Large intestine (tissue), 3 donors: ENCODE measurements around the gene SLC12A3. TPM values are rescaled to one million over a fixed set of nuclear protein-coding genes. Genes with fewer than 3 reads are reported as not detected.

Experiments
- DNase-seq, 2 donors: peaks; one replicate each; pipeline versions ENCODE4 v3.0.0 to v3.0.0-alpha.2; 2013
- H3K27ac ChIP-seq: one replicate; pipeline ENCODE4 v1.5.1; 2013; ENCODE audit warnings: low read length
- H3K27me3 ChIP-seq: 2 replicates; pipeline ENCODE4 v1.6.1; 2013; ENCODE audit warnings: low read length; ENCODE audit not compliant: control insufficient read depth, insufficient read depth
- H3K36me3 ChIP-seq: 2 replicates; pipeline ENCODE4 v1.6.1; 2013; ENCODE audit warnings: low read length; ENCODE audit not compliant: control insufficient read depth, insufficient read depth
- H3K4me1 ChIP-seq: one replicate; pipeline ENCODE4 v1.6.1; 2013; ENCODE audit warnings: low read length; ENCODE audit not compliant: control insufficient read depth, insufficient read depth
- H3K4me3 ChIP-seq: one replicate; pipeline ENCODE4 v1.5.1; 2013; ENCODE audit warnings: low read length
- H3K9me3 ChIP-seq: one replicate; pipeline ENCODE4 v1.6.1; 2013; ENCODE audit warnings: mild to moderate bottlenecking, low read depth, low read length, moderate library complexity; ENCODE audit not compliant: control insufficient read depth
- WGBS: methylation state at CpG from one replicate; pipeline ENCODE4 v1.1.5; 2013; ENCODE audit warnings: low lambda C conversion rate; ENCODE audit not compliant: insufficient coverage; 5-methylcytosine and 5-hydroxymethylcytosine counted together
- polyA plus RNA-seq: library from polyadenylated mRNA; unstranded; fragments of 120-200 nt; gene quantifications from one replicate; pipeline ENCODE4 v1.2.1, GENCODE V29; 2013

SLC12A3 gene
- polyA plus RNA-seq, 1 donor: 0.21 TPM

- DNase-seq: no peak
- WGBS: no CpG with 5 or more reads among the region's 24 CpGs
- no peak overlapping the region for H3K4me3 ChIP-seq
- H3K27ac ChIP-seq: no peak overlapping the region
- no peaks in the 10 kb centered on the region for H3K9me3 ChIP-seq
- H3K36me3 ChIP-seq: no peaks in the 10 kb centered on the region
- peaks cover 4% of the 10 kb centered on the region for H3K4me1 ChIP-seq
- no peaks in the 10 kb centered on the region for H3K27me3 ChIP-seq
Observed at GRCh38 chr16:56869513-56870275, 4.7 kb downstream of the SLC12A3 start.

- no peak overlapping the region for H3K27ac ChIP-seq
- WGBS: no CpG with 5 or more reads among the region's 14 CpGs
Observed at GRCh38 chr16:56870276-56870888, 5.4 kb downstream of the SLC12A3 start.

GRCh38 chr16:56871172-56871593 lies 6.2 kb downstream of the SLC12A3 start:
- Histone ChIP-seq H3K9me3 (no peaks in the 10 kb centered on the region), H3K27ac (no peak overlapping the region), H3K36me3 (no peaks in the 10 kb centered on the region), H3K4me1 (peaks cover 4% of the 10 kb centered on the region), H3K27me3 (no peaks in the 10 kb centered on the region), H3K4me3 (no peak overlapping the region)
- peak in 1 of 2 donors; percentile 43 for DNase-seq
- WGBS: no CpG with 5 or more reads among the region's 7 CpGs

More at GRCh38 chr16:56870276-56870888, 5.4 kb downstream of the SLC12A3 start:
- Histone ChIP-seq H3K4me3 (no peak overlapping the region), H3K4me1 (peaks cover 4% of the 10 kb centered on the region), H3K9me3 (no peaks in the 10 kb centered on the region), H3K36me3 (no peaks in the 10 kb centered on the region), H3K27me3 (no peaks in the 10 kb centered on the region)
- DNase-seq: no peak

GRCh38 chr16:56872863-56873391 lies 7.9 kb downstream of the SLC12A3 start:
- no peaks in the 10 kb centered on the region for H3K27me3 ChIP-seq
- no peaks in the 10 kb centered on the region for H3K36me3 ChIP-seq
- H3K4me3 ChIP-seq: no peak overlapping the region
- H3K9me3 ChIP-seq: no peaks in the 10 kb centered on the region
- H3K4me1 ChIP-seq: peaks cover 4% of the 10 kb centered on the region
- WGBS: 80% methylated on average over 1 of the region's 10 CpGs
- no peak for DNase-seq
- H3K27ac ChIP-seq: no peak overlapping the region

- no CpG with 5 or more reads among the region's 11 CpGs for WGBS
- Histone ChIP-seq H3K4me1 (peaks cover 4% of the 10 kb centered on the region), H3K27ac (no peak overlapping the region), H3K9me3 (no peaks in the 10 kb centered on the region), H3K4me3 (no peak overlapping the region), H3K36me3 (no peaks in the 10 kb centered on the region), H3K27me3 (no peaks in the 10 kb centered on the region)
- no peak for DNase-seq
Observed at GRCh38 chr16:56874800-56875199, 9.8 kb downstream of the SLC12A3 start.

- no peak for DNase-seq
- H3K36me3 ChIP-seq: no peaks in the 10 kb centered on the region
- no peak overlapping the region for H3K27ac ChIP-seq
- H3K27me3 ChIP-seq: no peaks in the 10 kb centered on the region
- H3K9me3 ChIP-seq: no peaks in the 10 kb centered on the region
- H3K4me3 ChIP-seq: no peak overlapping the region
- WGBS: no CpG with 5 or more reads among the region's 4 CpGs
- H3K4me1 ChIP-seq: peaks cover 4% of the 10 kb centered on the region
Observed at GRCh38 chr16:56876048-56876447, 11.0 kb downstream of the SLC12A3 start.

GRCh38 chr16:56877486-56878182 lies 12.6 kb downstream of the SLC12A3 start:
- H3K9me3 ChIP-seq: no peaks in the 10 kb centered on the region
- WGBS: no CpG with 5 or more reads among the region's 13 CpGs
- no peak overlapping the region for H3K4me3 ChIP-seq
- H3K27ac ChIP-seq: no peak overlapping the region
- no peak for DNase-seq
- no peaks in the 10 kb centered on the region for H3K36me3 ChIP-seq
- no peaks in the 10 kb centered on the region for H3K27me3 ChIP-seq
- no peaks in the 10 kb centered on the region for H3K4me1 ChIP-seq

GRCh38 chr16:56878282-56878854 lies 13.4 kb downstream of the SLC12A3 start:
- WGBS: no CpG with 5 or more reads among the region's 8 CpGs
- H3K9me3 ChIP-seq: no peaks in the 10 kb centered on the region

GRCh38 chr16:56879276-56879675 lies 14.3 kb downstream of the SLC12A3 start:
- Histone ChIP-seq H3K27ac (no peak overlapping the region), H3K4me1 (no peaks in the 10 kb centered on the region), H3K9me3 (no peaks in the 10 kb centered on the region), H3K4me3 (no peak overlapping the region), H3K36me3 (no peaks in the 10 kb centered on the region), H3K27me3 (no peaks in the 10 kb centered on the region)
- no peak for DNase-seq
- WGBS: no CpG with 5 or more reads among the region's 9 CpGs

More at GRCh38 chr16:56878282-56878854, 13.4 kb downstream of the SLC12A3 start:
- no peaks in the 10 kb centered on the region for H3K36me3 ChIP-seq
- DNase-seq: no peak
- no peaks in the 10 kb centered on the region for H3K27me3 ChIP-seq
- no peak overlapping the region for H3K4me3 ChIP-seq
- no peak overlapping the region for H3K27ac ChIP-seq
- no peaks in the 10 kb centered on the region for H3K4me1 ChIP-seq

GRCh38 chr16:56880176-56880575 lies 15.2 kb downstream of the SLC12A3 start:
- Histone ChIP-seq H3K36me3 (no peaks in the 10 kb centered on the region), H3K4me3 (no peak overlapping the region), H3K27ac (no peak overlapping the region), H3K4me1 (no peaks in the 10 kb centered on the region), H3K27me3 (no peaks in the 10 kb centered on the region), H3K9me3 (no peaks in the 10 kb centered on the region)
- no CpG with 5 or more reads among the region's 12 CpGs for WGBS
- DNase-seq: no peak
